Fibroblast of lung (primary cell): ENCODE measurements around the gene PRKAG2. TPM values are rescaled to one million over a fixed set of nuclear protein-coding genes. Genes with fewer than 3 reads are reported as not detected.

Experiments
- DNase-seq, 2 donors: peaks; one replicate each; pipeline versions ENCODE4 v3.0.0 to v3.0.0-alpha.2; 2010; ENCODE audit warnings: low read depth in 2 of 2
- H2AFZ ChIP-seq: 2 replicates; pipeline ENCODE4 v1.5.1; 2012; ENCODE audit warnings: low read length, control low read depth, inconsistent platforms
- H3K27ac ChIP-seq: 2 replicates; pipeline ENCODE4 v1.5.1; 2011; ENCODE audit warnings: low read length, control low read depth; ENCODE audit not compliant: insufficient read depth
- H3K27me3 ChIP-seq: 2 replicates; pipeline ENCODE4 v1.5.1; 2011; ENCODE audit warnings: mild to moderate bottlenecking, low read length; ENCODE audit not compliant: control insufficient read depth, insufficient read depth
- H3K36me3 ChIP-seq: 2 replicates; pipeline ENCODE4 v1.5.1; 2011; ENCODE audit warnings: low read length; ENCODE audit not compliant: control insufficient read depth, insufficient read depth
- H3K4me1 ChIP-seq: 2 replicates; pipeline ENCODE4 v1.5.1; 2011; ENCODE audit warnings: low read length; ENCODE audit not compliant: control insufficient read depth, insufficient read depth; ENCODE audit errors: extremely low read depth
- H3K4me2 ChIP-seq: 2 replicates; pipeline ENCODE4 v1.5.1; 2011; ENCODE audit warnings: low read length, control low read depth; ENCODE audit not compliant: insufficient read depth; ENCODE audit errors: extremely low read depth
- H3K4me3 ChIP-seq, 4 experiments: fragments of 200-600 bp in 1 of 4; sonication (generic) in 1 of 4; replicated peaks in 1 of 4; 2 replicates each; pipeline ENCODE4 v1.5.1; 2011 to 2016; ENCODE audit warnings: low read length in 4 of 4, low read depth in 3 of 4, mild to moderate bottlenecking in 3 of 4, control low read depth in 2 of 4, inconsistent platforms in 1 of 4, mixed read lengths in 1 of 4; ENCODE audit not compliant: insufficient read depth in 1 of 4; ENCODE audit errors: control extremely low read depth in 1 of 4
- H3K79me2 ChIP-seq: 2 replicates; pipeline ENCODE4 v1.5.1; 2012; ENCODE audit warnings: mild to moderate bottlenecking, low read length, inconsistent platforms; ENCODE audit not compliant: control insufficient read depth, insufficient read depth
- H3K9ac ChIP-seq: 2 replicates; pipeline ENCODE4 v1.5.1; 2011; ENCODE audit warnings: mild to moderate bottlenecking, low read length, control low read depth; ENCODE audit not compliant: insufficient read depth
- H3K9me3 ChIP-seq: 2 replicates; pipeline ENCODE4 v1.5.1; 2012; ENCODE audit warnings: low read depth, low read length; ENCODE audit not compliant: control insufficient read depth, insufficient read depth
- H4K20me1 ChIP-seq: 2 replicates; pipeline ENCODE4 v1.5.1; 2011; ENCODE audit warnings: low read length; ENCODE audit not compliant: control insufficient read depth, insufficient read depth; ENCODE audit errors: extremely low read depth
- CTCF ChIP-seq, 2 donors: IDR thresholded peaks in 1 of 2; conservative IDR thresholded peaks in 1 of 2; 1 replicate in 1 of 2; 2 replicates in 1 of 2; pipeline ENCODE4 v1.5.1; 2011 to 2012; ENCODE audit warnings: low read length in 2 of 2, control low read depth in 1 of 2, inconsistent platforms in 1 of 2, low read depth in 1 of 2, mild to moderate bottlenecking in 1 of 2
- EZH2 ChIP-seq: IDR thresholded peaks from 2 replicates; pipeline ENCODE4 v1.5.1; 2012; ENCODE audit warnings: low read length, control low read depth, mild to moderate bottlenecking; ENCODE audit errors: missing control alignments
- polyA plus RNA-seq, 2 donors: library from polyadenylated mRNA; depleted of rRNA in 1 of 2; stranded (reverse) in 1 of 2; unstranded in 1 of 2; fragments of >200 nt; gene quantifications; 2 replicates each; pipeline ENCODE4 v1.2.1, GENCODE V29; 2011 to 2012; ENCODE audit warnings: missing spikeins in 1 of 2
- total RNA-seq: library from RNA; depleted of rRNA; stranded (reverse); fragments of >200 nt; gene quantifications from 2 replicates; pipeline ENCODE4 v1.2.1, GENCODE V29; 2014

The PRKAG2 gene
- total and polyA plus RNA-seq, 2 donors (not counting 1 experiment from before 2014, with no cell fraction given): 11.9 to 56.7 TPM

DNA sequence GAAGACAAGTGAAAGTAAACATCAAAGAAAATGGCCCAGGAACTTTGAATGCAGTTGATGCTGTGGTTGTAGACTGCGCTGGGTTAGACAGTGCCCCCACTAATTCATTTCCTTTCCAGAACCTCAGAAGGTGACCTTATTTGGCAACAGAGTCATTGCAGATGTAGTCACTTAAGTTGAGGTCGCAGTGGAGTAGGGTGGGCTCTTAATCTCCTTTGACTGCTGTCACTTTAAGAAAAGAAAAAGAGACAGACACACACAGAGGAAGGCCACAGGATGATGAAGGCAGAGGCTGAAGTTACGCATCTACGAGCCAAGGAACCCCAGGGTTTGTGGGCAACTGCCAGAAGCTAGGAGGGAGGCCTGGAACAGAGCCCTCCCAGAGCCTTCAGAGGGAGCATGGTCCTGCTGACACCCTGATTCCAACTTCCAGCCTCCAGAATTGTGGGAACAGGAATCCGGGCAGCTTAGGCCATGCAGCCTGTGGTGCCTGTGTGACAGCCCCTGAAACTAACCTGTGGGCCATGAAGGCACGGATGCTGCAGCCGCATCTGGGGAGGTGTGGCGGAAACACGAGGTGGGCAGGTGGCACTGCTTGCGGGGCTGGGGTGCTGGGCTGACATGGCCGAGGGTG is 107.6 kb downstream of the PRKAG2 start:
- H3K4me2 ChIP-seq: no peak overlapping the region
- no peaks in the 10 kb centered on the region for H3K36me3 ChIP-seq
- peaks cover 28% of the 10 kb centered on the region for H3K27me3 ChIP-seq
- TF ChIP-seq CTCF (conservative IDR thresholded peaks at IDR 0.05 in 1 of 2, IDR thresholded peaks at IDR 0.05 in 1 of 2; ENCODE audit: low read depth in 1 of 2, low read length in 2 of 2): no peak
- TF ChIP-seq EZH2: no peak
- H3K4me3 ChIP-seq: no peak overlapping the region
- H4K20me1 ChIP-seq: no peaks in the 10 kb centered on the region
- no peak for DNase-seq
- no peak overlapping the region for H3K9ac ChIP-seq
- H3K27ac ChIP-seq: no peak overlapping the region
- no peaks in the 10 kb centered on the region for H3K79me2 ChIP-seq
- no peak overlapping the region for H2AFZ ChIP-seq
- H3K4me1 ChIP-seq: no peaks in the 10 kb centered on the region
- H3K9me3 ChIP-seq: no peaks in the 10 kb centered on the region

- Histone ChIP-seq H2AFZ (no peak overlapping the region), H3K27ac (no peak overlapping the region), H4K20me1 (no peaks in the 10 kb centered on the region), H3K4me3 (no peak overlapping the region), H3K36me3 (no peaks in the 10 kb centered on the region), H3K27me3 (peaks cover 27% of the 10 kb centered on the region), H3K79me2 (no peaks in the 10 kb centered on the region), H3K9me3 (no peaks in the 10 kb centered on the region), H3K4me2 (no peak overlapping the region), H3K4me1 (no peaks in the 10 kb centered on the region), H3K9ac (no peak overlapping the region)
- TF ChIP-seq EZH2: no peak
- TF ChIP-seq CTCF (conservative IDR thresholded peaks at IDR 0.05 in 1 of 2, IDR thresholded peaks at IDR 0.05 in 1 of 2; ENCODE audit: low read depth in 1 of 2, low read length in 2 of 2): no peak
- no peak for DNase-seq
Observed at GRCh38 chr7:151768805-151769187, 108.1 kb downstream of the PRKAG2 start.

DNA sequence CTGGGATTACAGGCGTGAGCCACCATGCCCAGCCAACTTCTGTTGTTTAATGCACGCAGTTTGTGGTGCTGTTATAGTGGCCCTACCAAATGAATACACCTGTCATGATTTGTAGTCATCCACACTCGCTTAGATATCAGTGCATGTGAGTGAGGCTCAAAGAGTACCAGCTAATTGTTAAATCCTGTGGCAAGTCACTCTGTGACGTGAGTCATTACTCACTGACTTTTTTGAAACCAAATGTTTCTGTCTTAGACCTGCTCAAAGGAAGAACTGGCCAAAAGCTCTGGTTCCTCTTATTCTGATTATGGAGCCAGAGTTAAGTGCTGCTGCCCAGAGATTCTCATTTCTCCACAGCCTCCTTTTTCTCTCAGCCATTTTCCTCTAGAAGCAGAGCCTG is 109.4 kb downstream of the PRKAG2 start:
- H3K4me1 ChIP-seq: no peaks in the 10 kb centered on the region
- H3K27me3 ChIP-seq: peaks cover 32% of the 10 kb centered on the region
- no peaks in the 10 kb centered on the region for H3K36me3 ChIP-seq
- H3K4me2 ChIP-seq: no peak overlapping the region
- H4K20me1 ChIP-seq: no peaks in the 10 kb centered on the region
- H3K79me2 ChIP-seq: no peaks in the 10 kb centered on the region
- no peak overlapping the region for H2AFZ ChIP-seq
- H3K27ac ChIP-seq: no peak overlapping the region
- no peak overlapping the region for H3K4me3 ChIP-seq
- TF ChIP-seq CTCF (conservative IDR thresholded peaks at IDR 0.05 in 1 of 2, IDR thresholded peaks at IDR 0.05 in 1 of 2; ENCODE audit: low read depth in 1 of 2, low read length in 2 of 2): no peak
- no peak for DNase-seq
- H3K9me3 ChIP-seq: no peaks in the 10 kb centered on the region
- no peak overlapping the region for H3K9ac ChIP-seq
